NCI-H2227 treated with DMSO at 0.1 percent for 48 hours (cell line): Measurements from ENCODE around the gene PRPF31.

Experiments
- DNase-seq: peaks from one replicate; lab custom pipeline; 2025; lab: John Stamatoyannopoulos, UW

Gene PRPF31

DNA sequence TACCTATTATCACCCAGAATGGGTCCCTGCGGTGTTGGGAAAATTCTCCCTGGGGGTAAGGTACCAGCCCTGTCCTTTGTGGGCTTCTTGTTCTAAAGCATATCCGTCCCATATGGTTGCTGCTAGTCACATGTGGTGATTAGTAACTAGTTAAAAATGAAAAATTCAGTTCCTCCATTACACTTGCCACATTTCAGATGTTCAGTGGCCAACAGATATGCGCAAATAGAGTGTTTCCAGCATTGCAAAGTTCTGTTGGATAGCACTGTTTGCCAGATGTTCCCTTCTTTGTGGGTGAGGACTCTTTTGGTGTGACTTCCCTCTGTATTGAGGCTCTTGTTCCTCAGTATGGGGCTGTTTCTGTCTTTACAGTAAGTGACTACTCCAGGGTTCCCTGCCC, 25.8 kb downstream of the PRPF31 start:
- no peak for DNase-seq

GRCh38 chr19:54142166-54142780, 26.7 kb downstream of the PRPF31 start:
- DNase-seq: no peak

DNA sequence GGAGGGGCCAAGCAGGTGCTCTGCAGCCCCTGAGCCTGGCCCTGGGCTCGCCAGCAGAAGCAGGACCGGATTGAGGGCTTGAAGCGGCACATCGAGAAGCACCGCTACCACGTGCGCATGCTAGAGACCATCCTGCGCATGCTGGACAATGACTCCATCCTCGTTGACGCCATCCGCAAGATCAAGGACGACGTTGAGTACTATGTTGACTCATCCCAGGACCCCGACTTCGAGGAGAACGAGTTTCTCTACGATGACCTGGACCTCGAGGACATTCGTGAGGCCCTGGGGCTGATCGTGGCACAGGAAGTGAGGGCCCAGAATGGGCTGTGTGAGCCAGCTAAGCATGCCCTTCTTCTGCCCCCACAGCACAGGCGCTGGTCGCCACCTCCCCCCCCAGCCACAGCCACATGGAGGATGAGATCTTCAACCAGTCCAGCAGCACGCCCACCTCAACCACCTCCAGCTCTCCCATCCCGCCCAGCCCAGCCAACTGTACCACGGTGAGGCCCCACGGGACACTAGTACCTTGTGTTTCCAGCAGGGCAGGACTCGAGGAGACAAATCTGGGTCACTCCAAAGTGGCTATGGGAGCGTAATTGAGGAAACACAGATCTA, 30.1 kb downstream of the PRPF31 start:
- DNase-seq: no peak

GRCh38 chr19:54147676-54148075, 32.1 kb downstream of the PRPF31 start:
- peak; percentile 91 for DNase-seq

DNA sequence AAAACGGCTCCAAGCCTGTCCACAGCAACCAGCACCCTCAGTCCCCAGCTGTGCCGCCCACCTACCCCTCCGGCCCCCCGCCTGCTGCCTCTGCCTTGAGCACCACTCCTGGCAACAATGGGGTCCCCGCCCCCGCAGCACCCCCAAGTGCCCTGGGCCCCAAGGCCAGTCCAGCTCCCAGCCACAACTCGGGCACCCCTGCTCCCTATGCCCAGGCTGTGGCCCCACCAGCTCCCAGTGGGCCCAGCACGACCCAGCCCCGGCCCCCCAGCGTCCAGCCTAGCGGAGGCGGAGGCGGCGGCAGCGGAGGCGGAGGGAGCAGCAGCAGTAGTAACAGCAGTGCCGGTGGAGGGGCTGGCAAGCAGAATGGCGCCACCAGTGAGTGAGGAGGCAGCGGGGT, 32.6 kb downstream of the PRPF31 start:
- DNase-seq: peak; percentile 64

DNA sequence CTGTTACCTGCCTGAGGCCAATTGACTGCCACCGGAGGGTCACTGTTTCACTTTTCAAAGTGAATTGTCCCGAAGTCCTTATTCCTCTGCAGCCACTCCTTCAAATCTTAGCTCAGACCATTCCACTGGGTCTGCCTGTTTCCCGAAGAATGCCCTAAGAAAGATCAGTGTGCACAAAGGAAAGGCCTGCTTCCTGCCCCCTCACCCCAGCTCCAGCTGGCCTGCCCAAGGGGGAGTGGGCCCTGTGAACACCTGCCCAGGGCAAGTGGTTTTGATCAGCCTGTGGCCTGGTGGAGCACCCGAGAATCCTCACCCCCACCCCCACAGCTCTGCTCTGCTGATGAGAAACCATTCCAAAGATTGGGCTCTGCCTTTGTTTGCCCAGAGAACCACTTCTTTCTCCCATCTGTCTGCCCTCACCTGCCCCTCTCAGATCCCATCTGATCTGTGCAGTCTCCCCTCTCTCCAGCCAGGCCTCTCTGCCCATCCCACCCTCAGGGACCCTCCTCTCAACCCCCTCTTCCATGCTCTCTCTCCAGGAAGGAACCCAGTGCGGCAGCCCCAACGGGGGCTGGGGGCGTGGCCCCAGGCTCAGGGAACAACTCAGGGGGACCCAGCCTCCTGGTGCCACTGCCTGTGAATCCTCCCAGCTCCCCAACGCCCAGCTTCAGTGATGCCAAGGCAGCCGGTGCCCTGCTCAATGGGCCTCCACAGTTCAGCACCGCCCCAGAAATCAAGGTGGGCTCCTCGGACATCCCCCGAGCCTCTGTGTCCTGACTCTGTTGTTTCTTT, 33.7 kb downstream of the PRPF31 start:
- DNase-seq: no peak

- no peak for DNase-seq
These were observed 35.9 kb downstream of the PRPF31 start for GRCh38 chr19:54151362-54152035.

DNA sequence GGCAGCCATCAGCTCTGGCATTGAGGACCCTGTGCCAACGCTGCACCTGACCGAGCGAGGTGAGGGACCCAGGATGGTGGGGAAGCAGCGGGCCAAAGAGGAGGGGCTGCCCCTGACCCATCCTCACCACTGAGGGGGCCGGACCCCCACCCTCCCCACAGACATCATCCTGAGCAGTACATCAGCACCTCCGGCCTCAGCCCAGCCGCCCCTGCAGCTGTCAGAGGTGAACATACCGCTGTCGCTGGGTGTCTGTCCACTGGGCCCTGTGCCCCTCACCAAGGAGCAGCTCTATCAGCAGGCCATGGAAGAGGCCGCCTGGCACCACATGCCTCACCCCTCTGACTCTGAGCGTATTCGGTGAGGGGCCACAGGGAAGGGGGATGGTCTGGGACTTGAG, 36.7 kb downstream of the PRPF31 start:
- DNase-seq: no peak

GRCh38 chr19:54152878-54153524, 37.4 kb downstream of the PRPF31 start:
- DNase-seq: no peak

GRCh38 chr19:54153731-54154326, 38.3 kb downstream of the PRPF31 start:
- DNase-seq: no peak

- DNase-seq: no peak
These were observed 39.2 kb downstream of the PRPF31 start for GRCh38 chr19:54154603-54155345.

GRCh38 chr19:54155694-54156093, 40.1 kb downstream of the PRPF31 start:
- DNase-seq: no peak

DNA sequence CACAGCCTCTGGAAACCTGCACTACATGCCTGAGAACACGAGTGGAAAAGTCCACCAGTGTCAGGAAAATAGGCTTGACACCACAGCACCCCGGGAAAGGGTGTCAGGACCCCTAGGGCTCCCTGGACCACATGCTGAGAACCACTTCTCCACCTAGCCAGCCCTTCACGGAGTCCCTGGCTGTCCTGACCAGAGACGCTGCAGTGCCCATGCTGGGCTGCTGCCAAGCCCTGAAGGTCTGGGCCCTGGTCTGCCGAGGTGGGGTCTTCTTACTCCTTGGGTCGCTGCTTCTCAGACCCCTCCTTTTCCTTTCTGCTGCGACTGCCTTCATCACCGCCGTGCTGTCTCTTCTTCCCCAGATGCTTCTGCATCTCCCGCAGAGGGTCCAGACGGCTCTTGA, 40.9 kb downstream of the PRPF31 start:
- no peak for DNase-seq

DNA sequence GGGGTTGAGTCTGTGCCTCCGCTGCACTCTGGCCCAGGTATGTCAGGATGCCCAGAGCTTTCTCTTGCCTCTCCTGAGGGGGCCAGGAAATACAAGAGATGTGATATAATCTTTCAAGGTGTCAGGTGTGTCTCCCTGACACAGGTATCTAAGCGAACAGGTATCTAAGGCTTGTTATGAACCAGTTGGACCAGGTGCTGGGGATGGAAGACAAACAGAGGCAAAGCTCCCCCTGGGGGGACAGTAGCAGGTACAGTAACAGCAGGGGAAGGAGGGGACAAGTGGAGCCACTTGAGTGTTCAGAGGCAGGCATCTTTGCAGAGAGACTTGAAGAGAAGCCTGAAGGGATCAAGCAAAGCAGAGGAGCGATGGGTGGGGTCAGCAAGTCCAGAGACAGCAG, 41.4 kb downstream of the PRPF31 start:
- DNase-seq: no peak

GRCh38 chr19:54158812-54159351, 43.3 kb downstream of the PRPF31 start:
- no peak for DNase-seq

DNA sequence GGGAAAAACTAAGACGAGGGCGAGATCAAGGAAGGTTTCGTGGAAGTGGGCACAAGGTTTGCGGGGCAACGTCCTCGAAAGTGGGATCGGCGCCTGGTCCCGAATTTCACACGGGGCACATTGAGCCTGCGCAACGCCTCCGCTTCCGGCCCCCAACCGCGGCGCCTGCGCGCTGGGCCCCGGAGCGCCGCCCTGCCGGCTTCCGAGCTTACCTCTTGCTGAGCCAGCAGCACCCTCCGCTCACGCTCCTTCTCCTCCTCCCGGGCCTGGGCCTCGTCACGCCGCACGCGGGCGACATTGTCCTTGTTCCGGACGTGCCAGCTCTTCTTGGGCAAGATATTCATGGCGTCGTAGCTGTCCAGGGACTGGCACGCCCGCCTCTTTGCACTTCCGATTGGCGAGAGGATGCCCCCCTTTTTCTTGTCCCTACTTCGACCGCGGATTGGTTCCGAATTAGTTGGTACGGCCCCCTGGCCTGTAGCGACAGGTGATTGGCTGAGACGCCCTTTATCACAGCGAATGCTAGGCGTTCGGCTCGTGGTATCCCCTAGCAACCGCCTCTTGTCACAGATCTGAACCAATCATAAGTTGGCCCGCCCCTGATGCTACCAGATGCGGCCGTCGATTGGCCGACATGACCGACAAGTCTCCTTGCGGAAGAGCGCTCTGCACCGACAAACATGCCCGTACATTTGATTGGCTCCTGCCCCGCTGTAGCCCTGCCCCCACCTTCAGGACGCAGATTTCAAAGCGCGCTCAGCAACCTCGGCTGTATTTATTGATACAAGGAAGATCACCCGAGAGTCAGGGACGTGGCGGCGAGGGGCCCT, 44.0 kb downstream of the PRPF31 start, which contains the start of gene LENG1:
TSS of gene LENG1 (minus strand) at position 370 of the 830 bp plus-strand sequence. CDS start at position 344, 26 bp downstream.
- peak; percentile 100 for DNase-seq

DNA sequence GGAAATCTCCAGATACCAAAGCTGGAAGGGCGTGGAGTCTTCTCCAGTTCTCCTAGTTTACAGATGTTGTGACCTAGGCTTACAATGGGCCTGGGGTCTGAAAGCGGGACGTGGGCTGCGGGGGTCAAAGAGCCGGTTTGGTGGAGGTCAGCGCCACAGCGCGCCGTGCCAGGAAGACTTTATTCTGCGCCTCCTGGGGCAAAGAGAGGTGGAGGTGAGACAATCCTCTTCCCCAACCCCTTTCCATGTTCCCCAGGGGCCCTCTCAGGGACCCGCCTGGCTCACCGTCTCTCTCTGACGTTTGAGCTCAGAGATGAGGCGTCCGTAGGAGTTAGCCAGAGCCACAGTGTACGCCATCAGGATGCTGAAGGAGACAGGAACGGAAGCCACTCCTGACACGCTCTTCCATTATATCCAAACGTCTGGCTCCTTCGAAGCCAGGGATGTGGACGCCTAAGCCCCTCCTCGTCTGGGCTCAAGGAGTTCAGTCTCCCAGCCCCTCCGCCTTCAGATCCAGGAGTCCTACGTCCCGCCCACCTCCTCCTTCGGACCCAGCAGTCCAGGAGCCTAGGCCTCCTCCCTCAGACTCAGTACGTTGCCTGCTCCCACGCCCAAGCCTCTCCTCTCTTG, 44.7 kb downstream of the PRPF31 start:
- peak; percentile 83 for DNase-seq

DNA sequence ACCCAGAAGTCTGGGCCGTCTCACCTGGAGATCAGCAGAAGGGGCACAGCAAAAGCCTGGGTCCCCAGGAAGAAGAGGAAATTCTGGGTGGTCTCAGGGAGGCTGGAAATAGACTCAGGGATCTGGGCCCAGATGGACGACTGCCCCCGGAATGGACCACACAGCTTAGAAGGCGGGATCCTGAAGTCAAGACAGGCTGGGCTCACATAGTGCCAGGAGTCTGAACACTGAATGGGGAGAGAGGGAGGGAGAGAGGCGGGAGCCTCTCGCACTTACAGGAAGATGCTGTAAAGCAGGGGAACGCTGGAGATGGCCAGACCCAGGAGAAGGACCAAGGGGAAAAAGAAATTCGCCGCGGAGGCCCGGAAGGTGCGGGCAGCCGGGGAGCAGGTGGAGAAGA, 45.3 kb downstream of the PRPF31 start:
- peak; percentile 39 for DNase-seq

DNA sequence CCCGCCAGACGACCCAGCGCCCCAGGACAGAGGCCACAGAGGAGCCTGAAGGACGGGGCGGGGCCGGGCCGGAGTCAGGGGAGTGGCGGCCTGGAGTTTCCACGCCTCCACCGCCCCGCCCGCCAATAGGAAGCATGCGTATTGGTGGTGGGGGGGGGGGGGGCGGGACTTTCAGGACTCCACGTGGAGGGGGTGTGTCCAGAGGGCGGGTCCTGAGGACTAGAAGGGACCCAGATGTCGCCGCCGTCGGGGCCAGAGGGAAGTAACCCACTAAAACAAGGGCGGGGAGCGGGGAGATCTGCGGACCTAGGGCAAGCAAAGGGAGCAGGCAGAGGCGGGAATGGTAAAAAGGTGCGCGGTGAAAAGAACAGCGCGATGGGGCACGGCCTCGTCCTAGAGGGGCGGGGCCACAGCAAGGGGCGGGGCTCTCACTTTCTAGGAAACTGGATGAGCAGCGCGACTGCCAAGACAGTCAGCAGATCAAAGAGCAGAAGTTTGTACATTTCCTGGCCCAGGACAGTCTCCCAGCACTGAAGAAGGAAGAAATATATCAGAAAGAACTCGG, 46.8 kb downstream of the PRPF31 start:
- no peak for DNase-seq
